Endothelial cell of umbilical vein (primary cell): Measurements from ENCODE around the gene RBSN. TPM values are rescaled to one million over a fixed set of nuclear protein-coding genes. Genes with fewer than 3 reads are reported as not detected.

Experiments
- BruUV-seq: library from RNA; stranded (reverse); fragments of 400-500 nt; replicated peaks from 2 replicates; lab custom pipeline; 2021; lab: Mats Ljungman, UMichigan
- CTCF ChIA-PET: fragments of 300-600, 350-600 bp; sonication (Branson Sonifier 250); formaldehyde crosslinking; loops from one replicate; lab custom pipeline; 2021; ENCODE audit warnings: antibody characterized with exemption, inconsistent platforms; lab: Charles Lee
- POLR2A ChIA-PET: fragments of 300-600, 350-600 bp; sonication (Branson Sonifier 250); formaldehyde crosslinking; loops from one replicate; lab custom pipeline; 2021; ENCODE audit warnings: antibody characterized with exemption, inconsistent platforms; lab: Charles Lee
- DNase-seq: peaks from one replicate; pipeline ENCODE4 v3.0.0-alpha.2; 2011; ENCODE audit warnings: low read depth, low spot score
- FAIRE-seq: peaks from 2 replicates; lab custom pipeline; 2011; peaks lifted over from hg19 to GRCh38; lab: Jason Lieb, UNC
- H2AFZ ChIP-seq: 2 replicates; pipeline ENCODE4 v1.6.0; 2012; ENCODE audit warnings: low read depth, low read length, control low read depth, inconsistent platforms
- H3K27ac ChIP-seq: 2 replicates; pipeline ENCODE4 v1.5.1; 2011; ENCODE audit warnings: low read depth, mild to moderate bottlenecking, control low read depth, low read length, moderate library complexity; ENCODE audit not compliant: insufficient read depth
- H3K27me3 ChIP-seq, 2 experiments: 2 replicates each; pipeline versions ENCODE4 v1.6.0 to v1.6.1; 2011; ENCODE audit warnings: low read length in 2 of 2, mixed read lengths in 1 of 2; ENCODE audit not compliant: control insufficient read depth in 2 of 2, insufficient read depth in 2 of 2
- H3K36me3 ChIP-seq, 2 experiments: 2 replicates in 1 of 2; 3 replicates in 1 of 2; pipeline ENCODE4 v1.5.1; 2011; ENCODE audit warnings: low read length in 2 of 2, mild to moderate bottlenecking in 1 of 2, moderate library complexity in 1 of 2; ENCODE audit not compliant: control insufficient read depth in 2 of 2, insufficient read depth in 2 of 2; ENCODE audit errors: extremely low read depth in 1 of 2
- H3K4me1 ChIP-seq: 3 replicates; pipeline ENCODE4 v1.5.1; 2011; ENCODE audit warnings: mild to moderate bottlenecking, low read length; ENCODE audit not compliant: control insufficient read depth, insufficient read depth; ENCODE audit errors: extremely low read depth
- H3K4me2 ChIP-seq: 2 replicates; pipeline ENCODE4 v1.6.1; 2011; ENCODE audit warnings: low read length, control low read depth, mixed read lengths; ENCODE audit not compliant: insufficient read depth
- H3K4me3 ChIP-seq, 3 experiments: fragments of 200-600 bp in 1 of 3; sonication (generic), shearing (Covaris generic) in 1 of 3; replicated peaks in 1 of 3; 2 replicates each; pipeline ENCODE4 v1.5.1; 2011 to 2016; ENCODE audit warnings: control low read depth in 3 of 3, low read length in 3 of 3, mild to moderate bottlenecking in 2 of 3, inconsistent platforms in 1 of 3, low read depth in 1 of 3, moderate library complexity in 1 of 3; ENCODE audit not compliant: insufficient read depth in 1 of 3
- H3K79me2 ChIP-seq: 2 replicates; pipeline ENCODE4 v1.6.0; 2012; ENCODE audit warnings: low read length, inconsistent platforms; ENCODE audit not compliant: control insufficient read depth, insufficient read depth
- H3K9ac ChIP-seq: replicated peaks from 2 replicates; pipeline ENCODE3; 2011; ENCODE audit warnings: low read length, control low read depth; ENCODE audit not compliant: insufficient read depth; ENCODE audit errors: extremely low read depth
- H3K9me1 ChIP-seq: replicated peaks from 3 replicates; pipeline ENCODE4 v1.6.0; 2011; ENCODE audit warnings: mild to moderate bottlenecking, low read length; ENCODE audit not compliant: control insufficient read depth, insufficient read depth; ENCODE audit errors: extremely low read depth
- H3K9me3 ChIP-seq: replicated peaks from 2 replicates; pipeline ENCODE4 v1.5.1; 2012; ENCODE audit warnings: low read length, inconsistent platforms; ENCODE audit not compliant: control insufficient read depth, insufficient read depth
- H4K20me1 ChIP-seq: replicated peaks from 2 replicates; pipeline ENCODE3; 2011; ENCODE audit warnings: mild to moderate bottlenecking, low read length; ENCODE audit not compliant: control insufficient read depth, insufficient read depth; ENCODE audit errors: extremely low read depth
- CTCF ChIP-seq, 2 donors: IDR thresholded peaks; 1 replicate in 1 of 2; 2 replicates in 1 of 2; pipeline ENCODE4 v1.5.1; 2011; ENCODE audit warnings: low read length in 2 of 2, mild to moderate bottlenecking in 2 of 2, moderate library complexity in 2 of 2, control low read depth in 1 of 2, inconsistent platforms in 1 of 2, low read depth in 1 of 2; ENCODE audit not compliant: insufficient read depth in 1 of 2; ENCODE audit errors: extremely low read depth in 1 of 2
- EZH2 ChIP-seq: IDR thresholded peaks from 2 replicates; pipeline ENCODE4 v1.6.1; 2012; ENCODE audit warnings: borderline replicate concordance, low read depth, mild to moderate bottlenecking, moderate library complexity, low read length, inconsistent platforms; ENCODE audit not compliant: severe bottlenecking
- FOS ChIP-seq: IDR thresholded peaks from 2 replicates; pipeline ENCODE4 v1.6.1; 2011; ENCODE audit warnings: mild to moderate bottlenecking, low read length, moderate library complexity, borderline replicate concordance; ENCODE audit not compliant: insufficient read depth
- GATA2 ChIP-seq: IDR thresholded peaks from 2 replicates; pipeline ENCODE4 v1.7.0; 2011; ENCODE audit warnings: low read depth, mild to moderate bottlenecking, moderate library complexity, mixed read lengths, low read length; ENCODE audit not compliant: insufficient read length, insufficient read depth
- JUN ChIP-seq: IDR thresholded peaks from 2 replicates; pipeline ENCODE4 v1.6.1; 2011; ENCODE audit warnings: borderline replicate concordance, low read depth; ENCODE audit not compliant: insufficient read length, insufficient read depth
- MAX ChIP-seq: IDR thresholded peaks from 2 replicates; pipeline ENCODE4 v1.6.1; 2011; ENCODE audit not compliant: insufficient read depth, insufficient read length
- MYC ChIP-seq: IDR thresholded peaks from one replicate; pipeline ENCODE4 v1.6.1; 2011; ENCODE audit warnings: mild to moderate bottlenecking, low read depth, low read length
- POLR2A ChIP-seq: IDR thresholded peaks from 2 replicates; pipeline ENCODE4 v1.6.1; 2012; ENCODE audit warnings: low read depth, mild to moderate bottlenecking, control low read depth, low read length
- POLR2AphosphoS5 ChIP-seq: IDR thresholded peaks from 2 replicates; pipeline ENCODE4 v1.6.1; 2012; ENCODE audit warnings: low read depth, mild to moderate bottlenecking, control low read depth, low read length, moderate library complexity; ENCODE audit not compliant: insufficient read depth
- dilution Hi-C: fragments of 300-500 bp; cut with MboI; formaldehyde crosslinking; loops from one replicate; pipeline ENCODE4 v1.15.0; 2019; ENCODE audit warnings: low sequenced_read_pairs; ENCODE audit not compliant: extremely low pct_ligation_motif_present
- intact Hi-C: fragments of 100-400 bp; cut with micrococcal nuclease; formaldehyde crosslinking; loops from one replicate; pipeline ENCODE4 v1.10.0; 2022
- polyA plus RNA-seq, 4 experiments: library from polyadenylated mRNA; depleted of rRNA in 3 of 4; stranded (reverse) in 3 of 4; unstranded in 1 of 4; fragments of >200 nt; gene quantifications; 2 replicates each; pipeline versions ENCODE4 v1.2.1 to v1.2.3, GENCODE V29; 2011 to 2012; ENCODE audit warnings: missing spikeins in 1 of 4
- total RNA-seq: library from RNA; stranded (reverse); gene quantifications from 2 replicates; pipeline ENCODE4 v1.2.3, GENCODE V29; 2021

The RBSN gene
- total and polyA plus RNA-seq, 2 donors (not counting 3 experiments of a cell fraction or from before 2014, with no cell fraction given) = 6.7 to 23.6 TPM

- POLR2A ChIA-PET = no interaction called here
Measured at GRCh38 chr3:15107075-15107947, 8.4 kb upstream of the RBSN start.

More at GRCh38 chr3:15107075-15107947, 8.4 kb upstream of the RBSN start:
- intact Hi-C loops (loop anchor here (5.0 kb wide), 1 partner anchor 150 kb away; no protein-coding TSS in a partner anchor), dilution Hi-C loops (no loop called here)
- H3K4me1 ChIP-seq = no peaks in the 10 kb centered on the region
- FAIRE-seq (no peak), DNase-seq (no peak)
- no peaks in the 10 kb centered on the region for H3K9me3 ChIP-seq
- no peak overlapping the region for H3K9ac ChIP-seq
- no peaks in the 10 kb centered on the region for H4K20me1 ChIP-seq
- no peak for TF ChIP-seq POLR2AphosphoS5
- TF ChIP-seq POLR2A = no peak
- no peak for TF ChIP-seq GATA2
- TF ChIP-seq JUN = no peak
- no peak for TF ChIP-seq FOS
- TF ChIP-seq CTCF (IDR thresholded peaks at IDR 0.05; ENCODE audit: extremely low read depth in 1 of 2, insufficient read depth in 1 of 2, low read depth in 1 of 2, low read length in 2 of 2) = no peak
- no peak for TF ChIP-seq MYC
- no peak for TF ChIP-seq MAX
- no peak for TF ChIP-seq EZH2
- H3K36me3 ChIP-seq = no peaks in the 10 kb centered on the region
- no peaks in the 10 kb centered on the region for H3K9me1 ChIP-seq
- no peak overlapping the region for H2AFZ ChIP-seq
- no peaks in the 10 kb centered on the region for H3K79me2 ChIP-seq
- H3K27me3 ChIP-seq = peaks cover 2 to 3% of the 10 kb centered on the region in 2 experiments
- CTCF ChIA-PET = interaction anchor here (0.6 to 2.7 kb wide), 23 partner anchors 8 to 705 kb away, joined by 3 to 24 read pairs (median 5); partner anchors contain the start of genes CAPN7 and RBSN
- no peak overlapping the region for H3K4me2 ChIP-seq
- no TSS peak for BruUV-seq
- H3K27ac ChIP-seq = no peak overlapping the region
- no peak overlapping the region for H3K4me3 ChIP-seq
